Activated T-helper 2 cell treated with anti-CD3 and anti-CD28 coated beads, Interferon-gamma antibody, Interleukin-2, Interleukin-4, amounts not matched to agents 10 μg/mL and 5 μg/mL and 100 μg/mL, durations not matched to agents 14 hours and 24 hours and 36 hours (primary cell): ENCODE measurements around the gene PROKR2. TPM values are rescaled to one million over a fixed set of nuclear protein-coding genes. Genes with fewer than 3 reads are reported as not detected.

Experiments used
- DNase-seq: peaks from one replicate; pipeline ENCODE4 v3.0.0; 2021; ENCODE audit warnings: low spot score
- H3K27ac Mint-ChIP-seq: one replicate; pipeline ENCODE4 v1.8.0; 2021; ENCODE audit warnings: mixed read lengths
- H3K27me3 Mint-ChIP-seq: one replicate; pipeline ENCODE4 v1.8.0; 2021; ENCODE audit warnings: low read depth, mixed read lengths
- H3K36me3 Mint-ChIP-seq: one replicate; pipeline ENCODE4 v1.8.0; 2021; ENCODE audit warnings: low read depth, mixed read lengths
- H3K4me1 Mint-ChIP-seq: one replicate; pipeline ENCODE4 v1.8.0; 2021; ENCODE audit warnings: low read depth, mixed read lengths
- H3K4me3 Mint-ChIP-seq: one replicate; pipeline ENCODE4 v1.8.0; 2021; ENCODE audit warnings: low read depth, mild to moderate bottlenecking, moderate library complexity, mixed read lengths
- H3K9me3 Mint-ChIP-seq: one replicate; pipeline ENCODE4 v1.8.0; 2021; ENCODE audit warnings: mixed read lengths
- intact Hi-C: fragments of 100-400 bp; cut with micrococcal nuclease; formaldehyde crosslinking; loops from one replicate; pipeline ENCODE4 v1.15.1; 2023
- total RNA-seq: library from RNA; stranded (reverse); gene quantifications from 2 replicates; pipeline ENCODE4 v1.2.3, GENCODE V29; 2022

PROKR2 gene
- total RNA-seq, 1 donor from 2014 or later, result not detected

- Mint-ChIP-seq H3K9me3 (no peaks in the 10 kb centered on the region), H3K27ac (no peak overlapping the region), H3K4me1 (no peaks in the 10 kb centered on the region), H3K36me3 (no peaks in the 10 kb centered on the region), H3K27me3 (peaks cover 29% of the 10 kb centered on the region), H3K4me3 (no peak overlapping the region)
- intact Hi-C loops, result no loop called here
- DNase-seq, result no peak
Measured at GRCh38 chr20:5267092-5267491, 49.7 kb downstream of the PROKR2 start.

Other genes with a start within 250 kb of the PROKR2 start
- gene TMEM230, start 203.9 kb downstream of the PROKR2 start, total RNA-seq, result 77.5 and 80.7 TPM in 2 replicates
- gene PCNA, start 197.0 kb downstream of the PROKR2 start, total RNA-seq, result 429 and 431 TPM in 2 replicates
- 41.4 and 47.7 TPM in 2 replicates for gene CDS2, start 189.9 kb downstream of the PROKR2 start, total RNA-seq